Panc1 (cell line): ENCODE measurements around the gene NDUFB4. TPM values are rescaled to one million over a fixed set of nuclear protein-coding genes. Genes with fewer than 3 reads are reported as not detected.

Experiments used
- ATAC-seq: fragments of 200-7000 bp; cut with Tn5 transposase; 2 replicates; pipeline ENCODE4 v1.9.1; 2020; ENCODE audit warnings: mild to moderate bottlenecking, moderate library complexity
- BruUV-seq: library from RNA; stranded (reverse); fragments of 400-500 nt; replicated peaks from 2 replicates; lab custom pipeline; 2021; lab: Mats Ljungman, UMichigan
- CTCF ChIA-PET: fragments of 300-600 bp; sonication (Branson Sonifier 250); formaldehyde crosslinking; loops from one replicate; lab custom pipeline; 2022; ENCODE audit warnings: antibody characterized with exemption; lab: Charles Lee
- POLR2A ChIA-PET: fragments of 300-600 bp; sonication (Branson Sonifier 250); formaldehyde crosslinking; loops from one replicate; lab custom pipeline; 2022; ENCODE audit warnings: antibody characterized with exemption; lab: Charles Lee
- DNase-seq: peaks from one replicate; pipeline ENCODE4 v3.0.0-alpha.2; 2010; ENCODE audit warnings: low read depth, low spot score
- H3K27ac ChIP-seq: 2 replicates; pipeline ENCODE4 v1.5.1; 2011; ENCODE audit warnings: mild to moderate bottlenecking, low read length, inconsistent platforms
- H3K27me3 ChIP-seq: fragments of 200-500 bp; sonication (Bioruptor generic); 2 replicates; pipeline ENCODE4 v1.6.0; 2014; ENCODE audit warnings: low read length, inconsistent platforms; ENCODE audit not compliant: control insufficient read depth, insufficient read depth
- H3K36me3 ChIP-seq: fragments of 200-500 bp; sonication (Bioruptor generic); 2 replicates; pipeline ENCODE4 v1.5.1; 2014; ENCODE audit warnings: inconsistent platforms, mild to moderate bottlenecking, low read length, moderate library complexity; ENCODE audit not compliant: control insufficient read depth, insufficient read depth
- H3K4me1 ChIP-seq: 2 replicates; pipeline ENCODE4 v1.5.1; 2011; ENCODE audit warnings: inconsistent platforms, mild to moderate bottlenecking, low read length, moderate library complexity; ENCODE audit not compliant: control insufficient read depth, insufficient read depth
- H3K4me3 ChIP-seq, 2 experiments: 2 replicates each; pipeline ENCODE4 v1.5.1; 2011 to 2012; ENCODE audit warnings: low read depth in 2 of 2, low read length in 2 of 2, mild to moderate bottlenecking in 2 of 2, inconsistent platforms in 1 of 2, moderate library complexity in 1 of 2
- H3K9me3 ChIP-seq: fragments of 200-500 bp; sonication (Bioruptor generic); 2 replicates; pipeline ENCODE4 v1.5.1; 2014; ENCODE audit warnings: low read depth, mild to moderate bottlenecking, inconsistent platforms, low read length, moderate library complexity; ENCODE audit not compliant: control insufficient read depth, insufficient read depth
- CTCF ChIP-seq: fragments of 450-650 bp; IDR thresholded peaks from 2 replicates; pipeline ENCODE4 v1.5.1; 2017; ENCODE audit warnings: mild to moderate bottlenecking
- POLR2AphosphoS5 ChIP-seq: IDR thresholded peaks from 2 replicates; pipeline ENCODE4 v1.6.1; 2012; ENCODE audit warnings: mild to moderate bottlenecking, low read depth, low read length, moderate library complexity
- REST ChIP-seq, 2 experiments: IDR thresholded peaks; 2 replicates each; pipeline ENCODE4 v1.6.1; 2011 to 2012; ENCODE audit warnings: low read depth in 2 of 2, control low read depth in 1 of 2, low read length in 1 of 2, mild to moderate bottlenecking in 1 of 2, moderate library complexity in 1 of 2; ENCODE audit not compliant: insufficient read depth in 1 of 2
- SIN3A ChIP-seq: IDR thresholded peaks from 2 replicates; pipeline ENCODE4 v1.6.1; 2012; ENCODE audit warnings: low read depth, mild to moderate bottlenecking, low read length, moderate library complexity, borderline replicate concordance; ENCODE audit not compliant: insufficient read depth
- TCF7L2 ChIP-seq: IDR thresholded peaks from 2 replicates; pipeline ENCODE4 v1.6.1; 2011; ENCODE audit warnings: mild to moderate bottlenecking, low read depth, low read length, inconsistent platforms
- in situ Hi-C: cut with HindIII; loops from 2 replicates; pipeline ENCODE4 v1.10.0; 2016; ENCODE audit warnings: low sequenced_read_pairs, low pct_unique_long_range_greater_than_20kb
- intact Hi-C: fragments of 100-400 bp; cut with micrococcal nuclease; formaldehyde crosslinking; loops from one replicate; pipeline ENCODE4 v1.10.0; 2022; ENCODE audit not compliant: unreplicated experiment
- total RNA-seq: library from RNA; stranded (reverse); gene quantifications from one replicate; pipeline ENCODE4 v1.2.1, GENCODE V29; 2021; ENCODE audit not compliant: unreplicated experiment

The NDUFB4 gene
- total RNA-seq, 1 experiment from 2014 or later = 208 TPM

GRCh38 chr3:120555657-120556509, 40.3 kb upstream of the NDUFB4 start:
- no peak for ATAC-seq
- ChIA-PET POLR2A (no interaction called here), CTCF (interaction anchor here (2.2 kb wide), 1 partner anchor 138 kb away, joined by 10 read pairs; no protein-coding TSS in a partner anchor)
- BruUV-seq = no TSS peak
- peaks cover 14% of the 10 kb centered on the region for H3K4me1 ChIP-seq
- no peak for DNase-seq
- in situ Hi-C loops = no loop called here
- H3K9me3 ChIP-seq = no peaks in the 10 kb centered on the region
- intact Hi-C loops = no loop called here
- H3K27ac ChIP-seq = no peak overlapping the region
- no peak overlapping the region for H3K4me3 ChIP-seq
- peaks cover 2% of the 10 kb centered on the region; the same call in 1 of the 2 replicates for H3K27me3 ChIP-seq
- no peak for TF ChIP-seq SIN3A
- no peak for TF ChIP-seq POLR2AphosphoS5
- no peak for TF ChIP-seq TCF7L2
- TF ChIP-seq CTCF = no peak
- no peak for TF ChIP-seq REST (IDR thresholded peaks at IDR 0.05; ENCODE audit: insufficient read depth in 1 of 2, low read depth in 2 of 2, low read length in 1 of 2)
- H3K36me3 ChIP-seq = no peaks in the 10 kb centered on the region

GRCh38 chr3:120557115-120557514, 39.0 kb upstream of the NDUFB4 start:
- Histone ChIP-seq H3K36me3 (no peaks in the 10 kb centered on the region), H3K4me1 (peaks cover 14% of the 10 kb centered on the region), H3K4me3 (no peak overlapping the region), H3K27me3 (peaks cover 2% of the 10 kb centered on the region; the same call in 1 of the 2 replicates), H3K27ac (no peak overlapping the region), H3K9me3 (no peaks in the 10 kb centered on the region)
- no TSS peak for BruUV-seq
- DNase-seq (no peak), ATAC-seq (no peak)
- intact Hi-C loops (no loop called here), in situ Hi-C loops (no loop called here)
- ChIA-PET POLR2A (interaction anchor here (0.7 kb wide), 2 partner anchors 11 to 139 kb away, joined by 6 to 12 read pairs; no protein-coding TSS in a partner anchor), CTCF (interaction anchor here (0.6 to 2.2 kb wide), 2 partner anchors 140 to 238 kb away, joined by 3 to 10 read pairs; no protein-coding TSS in a partner anchor)
- TF ChIP-seq SIN3A (no peak), TCF7L2 (no peak)
